Endothelial cell of umbilical vein (primary cell): Measurements from ENCODE around the gene ARID3B. TPM values are rescaled to one million over a fixed set of nuclear protein-coding genes. Genes with fewer than 3 reads are reported as not detected.

Experiments used
- BruUV-seq: library from RNA; stranded (reverse); fragments of 400-500 nt; replicated peaks from 2 replicates; lab custom pipeline; 2021; lab: Mats Ljungman, UMichigan
- CTCF ChIA-PET: fragments of 300-600, 350-600 bp; sonication (Branson Sonifier 250); formaldehyde crosslinking; loops from one replicate; lab custom pipeline; 2021; ENCODE audit warnings: antibody characterized with exemption, inconsistent platforms; lab: Charles Lee
- POLR2A ChIA-PET: fragments of 300-600, 350-600 bp; sonication (Branson Sonifier 250); formaldehyde crosslinking; loops from one replicate; lab custom pipeline; 2021; ENCODE audit warnings: antibody characterized with exemption, inconsistent platforms; lab: Charles Lee
- DNase-seq: peaks from one replicate; pipeline ENCODE4 v3.0.0-alpha.2; 2011; ENCODE audit warnings: low read depth, low spot score
- FAIRE-seq: peaks from 2 replicates; lab custom pipeline; 2011; peaks lifted over from hg19 to GRCh38; lab: Jason Lieb, UNC
- H2AFZ ChIP-seq: 2 replicates; pipeline ENCODE4 v1.6.0; 2012; ENCODE audit warnings: low read depth, low read length, control low read depth, inconsistent platforms
- H3K27ac ChIP-seq: 2 replicates; pipeline ENCODE4 v1.5.1; 2011; ENCODE audit warnings: low read depth, mild to moderate bottlenecking, control low read depth, low read length, moderate library complexity; ENCODE audit not compliant: insufficient read depth
- H3K27me3 ChIP-seq, 2 experiments: 2 replicates each; pipeline versions ENCODE4 v1.6.0 to v1.6.1; 2011; ENCODE audit warnings: low read length in 2 of 2, mixed read lengths in 1 of 2; ENCODE audit not compliant: control insufficient read depth in 2 of 2, insufficient read depth in 2 of 2
- H3K36me3 ChIP-seq, 2 experiments: 2 replicates in 1 of 2; 3 replicates in 1 of 2; pipeline ENCODE4 v1.5.1; 2011; ENCODE audit warnings: low read length in 2 of 2, mild to moderate bottlenecking in 1 of 2, moderate library complexity in 1 of 2; ENCODE audit not compliant: control insufficient read depth in 2 of 2, insufficient read depth in 2 of 2; ENCODE audit errors: extremely low read depth in 1 of 2
- H3K4me1 ChIP-seq: 3 replicates; pipeline ENCODE4 v1.5.1; 2011; ENCODE audit warnings: mild to moderate bottlenecking, low read length; ENCODE audit not compliant: control insufficient read depth, insufficient read depth; ENCODE audit errors: extremely low read depth
- H3K4me2 ChIP-seq: 2 replicates; pipeline ENCODE4 v1.6.1; 2011; ENCODE audit warnings: low read length, control low read depth, mixed read lengths; ENCODE audit not compliant: insufficient read depth
- H3K4me3 ChIP-seq, 3 experiments: fragments of 200-600 bp in 1 of 3; sonication (generic), shearing (Covaris generic) in 1 of 3; replicated peaks in 1 of 3; 2 replicates each; pipeline ENCODE4 v1.5.1; 2011 to 2016; ENCODE audit warnings: control low read depth in 3 of 3, low read length in 3 of 3, mild to moderate bottlenecking in 2 of 3, inconsistent platforms in 1 of 3, low read depth in 1 of 3, moderate library complexity in 1 of 3; ENCODE audit not compliant: insufficient read depth in 1 of 3
- H3K79me2 ChIP-seq: 2 replicates; pipeline ENCODE4 v1.6.0; 2012; ENCODE audit warnings: low read length, inconsistent platforms; ENCODE audit not compliant: control insufficient read depth, insufficient read depth
- H3K9ac ChIP-seq: replicated peaks from 2 replicates; pipeline ENCODE3; 2011; ENCODE audit warnings: low read length, control low read depth; ENCODE audit not compliant: insufficient read depth; ENCODE audit errors: extremely low read depth
- H3K9me1 ChIP-seq: replicated peaks from 3 replicates; pipeline ENCODE4 v1.6.0; 2011; ENCODE audit warnings: mild to moderate bottlenecking, low read length; ENCODE audit not compliant: control insufficient read depth, insufficient read depth; ENCODE audit errors: extremely low read depth
- H3K9me3 ChIP-seq: replicated peaks from 2 replicates; pipeline ENCODE4 v1.5.1; 2012; ENCODE audit warnings: low read length, inconsistent platforms; ENCODE audit not compliant: control insufficient read depth, insufficient read depth
- H4K20me1 ChIP-seq: replicated peaks from 2 replicates; pipeline ENCODE3; 2011; ENCODE audit warnings: mild to moderate bottlenecking, low read length; ENCODE audit not compliant: control insufficient read depth, insufficient read depth; ENCODE audit errors: extremely low read depth
- CTCF ChIP-seq, 2 donors: IDR thresholded peaks; 1 replicate in 1 of 2; 2 replicates in 1 of 2; pipeline ENCODE4 v1.5.1; 2011; ENCODE audit warnings: low read length in 2 of 2, mild to moderate bottlenecking in 2 of 2, moderate library complexity in 2 of 2, control low read depth in 1 of 2, inconsistent platforms in 1 of 2, low read depth in 1 of 2; ENCODE audit not compliant: insufficient read depth in 1 of 2; ENCODE audit errors: extremely low read depth in 1 of 2
- EZH2 ChIP-seq: IDR thresholded peaks from 2 replicates; pipeline ENCODE4 v1.6.1; 2012; ENCODE audit warnings: borderline replicate concordance, low read depth, mild to moderate bottlenecking, moderate library complexity, low read length, inconsistent platforms; ENCODE audit not compliant: severe bottlenecking
- FOS ChIP-seq: IDR thresholded peaks from 2 replicates; pipeline ENCODE4 v1.6.1; 2011; ENCODE audit warnings: mild to moderate bottlenecking, low read length, moderate library complexity, borderline replicate concordance; ENCODE audit not compliant: insufficient read depth
- GATA2 ChIP-seq: IDR thresholded peaks from 2 replicates; pipeline ENCODE4 v1.7.0; 2011; ENCODE audit warnings: low read depth, mild to moderate bottlenecking, moderate library complexity, mixed read lengths, low read length; ENCODE audit not compliant: insufficient read length, insufficient read depth
- JUN ChIP-seq: IDR thresholded peaks from 2 replicates; pipeline ENCODE4 v1.6.1; 2011; ENCODE audit warnings: borderline replicate concordance, low read depth; ENCODE audit not compliant: insufficient read length, insufficient read depth
- MAX ChIP-seq: IDR thresholded peaks from 2 replicates; pipeline ENCODE4 v1.6.1; 2011; ENCODE audit not compliant: insufficient read depth, insufficient read length
- MYC ChIP-seq: IDR thresholded peaks from one replicate; pipeline ENCODE4 v1.6.1; 2011; ENCODE audit warnings: mild to moderate bottlenecking, low read depth, low read length
- POLR2A ChIP-seq: IDR thresholded peaks from 2 replicates; pipeline ENCODE4 v1.6.1; 2012; ENCODE audit warnings: low read depth, mild to moderate bottlenecking, control low read depth, low read length
- POLR2AphosphoS5 ChIP-seq: IDR thresholded peaks from 2 replicates; pipeline ENCODE4 v1.6.1; 2012; ENCODE audit warnings: low read depth, mild to moderate bottlenecking, control low read depth, low read length, moderate library complexity; ENCODE audit not compliant: insufficient read depth
- dilution Hi-C: fragments of 300-500 bp; cut with MboI; formaldehyde crosslinking; loops from one replicate; pipeline ENCODE4 v1.15.0; 2019; ENCODE audit warnings: low sequenced_read_pairs; ENCODE audit not compliant: extremely low pct_ligation_motif_present
- intact Hi-C: fragments of 100-400 bp; cut with micrococcal nuclease; formaldehyde crosslinking; loops from one replicate; pipeline ENCODE4 v1.10.0; 2022
- polyA plus RNA-seq, 4 experiments: library from polyadenylated mRNA; depleted of rRNA in 3 of 4; stranded (reverse) in 3 of 4; unstranded in 1 of 4; fragments of >200 nt; gene quantifications; 2 replicates each; pipeline versions ENCODE4 v1.2.1 to v1.2.3, GENCODE V29; 2011 to 2012; ENCODE audit warnings: missing spikeins in 1 of 4
- total RNA-seq: library from RNA; stranded (reverse); gene quantifications from 2 replicates; pipeline ENCODE4 v1.2.3, GENCODE V29; 2021

Gene ARID3B
- total and polyA plus RNA-seq, 2 donors (not counting 3 experiments of a cell fraction or from before 2014, with no cell fraction given): 6.2 to 10.0 TPM

DNA sequence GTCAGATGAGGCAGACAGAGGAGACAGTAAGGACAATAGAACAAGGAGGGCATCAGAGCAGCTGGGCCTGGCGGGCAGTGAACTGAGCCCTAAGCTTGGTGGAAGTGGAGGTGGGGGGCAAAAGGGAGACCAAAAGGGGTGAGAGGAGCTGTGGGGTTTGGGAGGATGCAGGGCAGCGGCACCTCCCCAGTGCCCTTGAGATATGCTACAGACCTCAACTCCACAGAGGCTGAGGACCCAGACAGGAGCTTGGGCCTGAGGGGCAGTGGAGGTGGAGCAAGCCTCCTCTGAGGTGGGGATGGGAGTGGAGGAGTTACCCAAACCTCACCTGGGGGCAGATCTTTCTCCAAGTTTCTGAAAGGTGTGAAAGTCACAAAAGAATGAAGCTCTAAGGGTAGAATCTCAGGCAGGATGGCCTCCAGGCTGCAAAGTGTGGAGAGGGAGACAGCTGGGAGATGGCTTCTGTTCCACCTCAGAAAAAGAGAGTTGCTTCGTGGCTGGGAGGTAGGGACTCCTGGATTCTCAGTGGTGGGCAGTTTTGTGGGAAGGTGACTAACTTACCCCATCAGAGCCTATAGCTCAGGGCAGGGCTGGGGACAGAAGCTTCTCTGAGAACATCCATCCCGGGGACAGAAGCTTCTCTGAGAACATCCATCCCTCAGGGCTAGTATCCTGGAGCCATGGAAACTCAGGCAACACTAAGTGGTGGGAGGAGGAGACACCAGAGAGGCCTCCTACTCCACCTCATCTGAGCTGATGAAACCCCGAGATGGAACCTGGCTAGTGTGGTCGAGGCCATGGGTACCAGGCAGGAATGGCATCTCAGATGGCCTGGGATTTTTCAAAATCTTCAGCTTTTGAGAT, 72.3 kb downstream of the ARID3B start:
- Histone ChIP-seq H3K9ac (no peak overlapping the region), H3K27ac (no peak overlapping the region), H3K9me3 (no peaks in the 10 kb centered on the region), H3K4me1 (peaks cover 9% of the 10 kb centered on the region), H3K36me3 (no peaks in the 10 kb centered on the region), H3K4me3 (no peak overlapping the region), H2AFZ (no peak overlapping the region), H3K27me3 (no peaks in the 10 kb centered on the region), H3K4me2 (no peak overlapping the region), H4K20me1 (peaks cover 6% of the 10 kb centered on the region), H3K79me2 (peaks cover 27% of the 10 kb centered on the region), H3K9me1 (no peaks in the 10 kb centered on the region)
- DNase-seq (no peak), FAIRE-seq (no peak)
- POLR2A ChIA-PET: interaction anchor here (1.1 to 1.7 kb wide), 2 partner anchors 15 to 67 kb away, joined by 3 to 5 read pairs; no protein-coding TSS in a partner anchor
- dilution Hi-C loops (no loop called here), intact Hi-C loops (no loop called here)
- CTCF ChIA-PET: interaction anchor here (1.3 to 3.1 kb wide), 3 partner anchors 15 to 67 kb away, joined by 3 to 7 read pairs (median 5); no protein-coding TSS in a partner anchor
- no peak for TF ChIP-seq MYC
- TF ChIP-seq CTCF (IDR thresholded peaks at IDR 0.05; ENCODE audit: extremely low read depth in 1 of 2, insufficient read depth in 1 of 2, low read depth in 1 of 2, low read length in 2 of 2): no peak
- TF ChIP-seq POLR2A: no peak
- TF ChIP-seq GATA2: no peak
- TF ChIP-seq JUN: no peak
- TF ChIP-seq EZH2: no peak
- no peak for TF ChIP-seq POLR2AphosphoS5
- no peak for TF ChIP-seq MAX
- TF ChIP-seq FOS: no peak
- no TSS peak for BruUV-seq
